Activated CD8-positive, alpha-beta memory T cell treated with anti-CD3 and anti-CD28 coated beads for 24 hours (primary cell): Measurements from ENCODE around the gene EGLN2.
"Not testable (repeated sequence)": the region's sequence is repeated elsewhere in the genome, so short reads cannot be mapped to it uniquely, and the experiment has no call there.

Experiments
- DNase-seq: peaks from one replicate; pipeline ENCODE4 v3.0.0-alpha.2; 2020

Gene EGLN2

GRCh38 chr19:40798683-40799557 lies at the start of gene EGLN2:
Gene EGLN2 (plus strand): TSS chr19:40799191. CDS start chr19:40800573, 1,382 bp downstream.
- DNase-seq = peak; percentile 100

- DNase-seq = peak; percentile 99
These were observed 48.7 kb upstream of the EGLN2 start, which contains the start of gene ACTMAP for GRCh38 chr19:40750058-40750873. Gene ACTMAP (minus strand): TSS chr19:40750477. CDS start chr19:40749803, 674 bp downstream.

- no peak for DNase-seq
These were observed 48.0 kb upstream of the EGLN2 start, which contains the start of gene SNRPA for GRCh38 chr19:40750874-40751537. Gene SNRPA (plus strand): TSS chr19:40751203. CDS start chr19:40751409, 206 bp downstream.

- DNase-seq = peak; percentile 69
These were observed 46.7 kb upstream of the EGLN2 start for GRCh38 chr19:40752257-40752781.

- peak; percentile 79 for DNase-seq
These were observed 44.3 kb upstream of the EGLN2 start for GRCh38 chr19:40754611-40755247.

- DNase-seq = no peak
These were observed 43.8 kb upstream of the EGLN2 start for GRCh38 chr19:40755248-40755624.

- DNase-seq = no peak
These were observed 43.2 kb upstream of the EGLN2 start for GRCh38 chr19:40755791-40756190.

GRCh38 chr19:40756502-40757110 lies 42.4 kb upstream of the EGLN2 start:
- peak; percentile 75 for DNase-seq

- no peak for DNase-seq
These were observed 40.5 kb upstream of the EGLN2 start for GRCh38 chr19:40758491-40758890.

GRCh38 chr19:40759352-40759751 lies 39.6 kb upstream of the EGLN2 start:
- DNase-seq = no peak

GRCh38 chr19:40762754-40763470 lies 36.1 kb upstream of the EGLN2 start:
- DNase-seq = no peak

- DNase-seq = no peak
These were observed 35.5 kb upstream of the EGLN2 start for GRCh38 chr19:40763526-40763925.

- peak; percentile 71 for DNase-seq
These were observed 35.0 kb upstream of the EGLN2 start for GRCh38 chr19:40763963-40764362.

GRCh38 chr19:40766385-40766784 lies 32.6 kb upstream of the EGLN2 start:
- not testable (repeated sequence) for DNase-seq

- DNase-seq = no peak
These were observed 30.1 kb upstream of the EGLN2 start for GRCh38 chr19:40768869-40769268.

GRCh38 chr19:40771101-40771862 lies 27.7 kb upstream of the EGLN2 start:
- not testable (repeated sequence) for DNase-seq

- DNase-seq = no peak
These were observed 23.9 kb upstream of the EGLN2 start, which contains the start of gene MIA for GRCh38 chr19:40774916-40775631. Gene MIA (plus strand): TSS chr19:40775521. CDS start chr19:40775543, 22 bp downstream.

GRCh38 chr19:40775632-40776022 lies 23.4 kb upstream of the EGLN2 start:
- DNase-seq = no peak

- DNase-seq = no peak
These were observed 22.6 kb upstream of the EGLN2 start for GRCh38 chr19:40776364-40776763.
